Erythroblast (primary cell): Measurements from ENCODE around the gene RBP3.

Experiments
- GATA1 ChIP-seq: IDR thresholded peaks from 2 replicates; pipeline ENCODE4 v1.6.1; 2011; ENCODE audit warnings: low read depth, mild to moderate bottlenecking, control low read depth, low read length, moderate library complexity
- POLR2A ChIP-seq: IDR thresholded peaks from 2 replicates; pipeline ENCODE4 v1.6.1; 2011; ENCODE audit warnings: mild to moderate bottlenecking, low read length

- TF ChIP-seq POLR2A (no peak), GATA1 (no peak)
Measured at GRCh38 chr10:47322300-47323061, 25.7 kb upstream of the RBP3 start, which contains the start of gene GDF2.
